Activated CD4-positive, alpha-beta T cell treated with anti-CD3 and anti-CD28 coated beads for 1 hour (primary cell): Measurements from ENCODE around the gene SHROOM3.

Source experiments
- DNase-seq: peaks from one replicate; pipeline ENCODE4 v3.0.0-alpha.2; 2020

Gene SHROOM3

DNA sequence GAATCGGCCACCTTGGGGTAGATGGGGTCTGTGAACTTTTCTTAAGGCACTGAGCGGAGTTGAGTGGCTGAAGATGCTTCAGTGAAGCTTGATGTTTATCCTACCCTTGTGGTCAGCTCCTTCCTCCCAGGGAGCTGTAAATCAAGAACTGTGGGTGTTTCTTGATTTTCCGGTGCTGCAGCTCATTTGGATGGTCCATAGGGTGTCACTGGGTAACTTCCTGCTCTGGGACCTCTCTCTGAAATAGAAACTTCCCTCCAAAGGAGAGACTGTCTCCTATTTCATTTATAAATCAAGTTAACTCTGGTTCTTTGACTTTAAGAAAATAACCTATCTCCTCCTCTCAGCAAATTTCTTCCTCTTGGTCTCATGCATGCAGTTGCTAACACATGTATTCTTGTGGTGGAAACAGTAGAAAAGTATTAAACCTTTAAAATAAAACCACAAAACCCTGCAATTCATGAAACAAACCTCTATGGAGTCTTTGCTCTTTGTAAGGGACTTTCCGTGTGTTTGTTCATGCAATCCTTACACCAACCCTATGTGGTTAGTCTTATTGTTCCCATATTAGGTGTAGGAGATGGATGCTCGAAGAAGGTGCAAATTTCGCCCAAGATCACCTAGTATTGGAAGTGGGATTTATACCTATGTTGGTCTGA lies 110.3 kb downstream of the SHROOM3 start:
- DNase-seq: no peak

DNA sequence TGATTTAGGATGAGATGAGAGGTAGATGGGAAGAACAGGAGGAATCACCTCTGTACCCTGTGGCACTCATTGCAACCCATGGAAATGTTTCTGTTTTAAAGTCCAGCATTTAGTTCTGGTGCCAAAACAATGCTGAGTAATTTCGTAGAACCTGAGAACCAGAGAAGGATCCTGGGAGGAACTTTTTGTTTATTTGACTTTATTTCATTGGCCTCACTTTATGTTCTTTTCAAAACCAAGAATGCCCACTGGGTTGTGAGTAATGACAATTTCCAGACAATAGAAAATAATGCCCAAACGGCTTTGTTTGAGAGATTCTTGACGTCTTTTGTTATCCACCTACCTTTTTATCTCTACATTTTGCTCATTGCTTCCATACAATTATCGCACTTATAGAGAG lies 111.3 kb downstream of the SHROOM3 start:
- no peak for DNase-seq

DNA sequence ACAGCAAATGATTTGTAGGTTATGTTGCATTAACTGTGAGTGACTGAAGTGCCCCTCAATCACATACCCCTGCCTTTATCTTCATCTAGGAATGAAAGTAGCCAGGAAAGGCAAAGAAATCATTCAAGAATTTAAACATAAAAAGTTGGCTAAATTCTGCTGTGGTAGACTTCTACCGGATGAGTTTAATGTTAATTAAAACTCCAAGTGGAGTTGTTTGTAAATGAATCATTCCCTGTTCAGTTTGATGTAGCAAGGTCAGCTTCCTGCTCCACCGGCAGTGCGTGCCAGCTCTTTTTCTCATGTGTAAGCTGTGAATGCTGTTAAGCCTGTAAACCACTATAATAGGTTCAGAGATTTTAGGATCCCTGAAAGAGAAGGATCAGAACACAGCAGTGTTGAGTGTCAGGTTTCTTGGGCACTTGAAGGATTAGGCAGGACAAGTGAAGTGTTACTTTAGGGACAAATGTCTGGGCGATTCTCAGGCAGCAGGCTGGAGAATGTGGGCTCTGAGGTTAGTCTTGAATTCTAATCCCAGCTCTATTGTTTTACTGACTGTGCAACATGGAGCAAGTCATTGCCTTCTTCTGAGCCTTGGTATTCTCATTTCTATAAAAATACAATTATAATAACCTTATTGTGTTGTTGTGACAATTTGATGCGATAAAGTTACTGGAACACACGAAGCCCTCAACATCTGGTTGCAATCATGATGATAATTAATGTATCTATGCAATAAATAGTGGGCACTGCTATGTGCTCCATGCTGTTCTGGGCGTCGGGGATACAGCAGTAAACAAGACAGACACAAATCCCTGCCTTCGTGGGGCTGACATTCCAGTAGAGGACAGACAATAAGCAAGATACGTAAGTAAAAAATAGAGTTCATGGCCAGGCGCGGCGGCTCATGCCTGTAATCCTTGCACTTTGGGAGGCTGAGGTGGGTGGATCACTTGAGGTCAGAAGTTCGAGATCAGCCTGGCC lies 112.0 kb downstream of the SHROOM3 start:
- DNase-seq: no peak

DNA sequence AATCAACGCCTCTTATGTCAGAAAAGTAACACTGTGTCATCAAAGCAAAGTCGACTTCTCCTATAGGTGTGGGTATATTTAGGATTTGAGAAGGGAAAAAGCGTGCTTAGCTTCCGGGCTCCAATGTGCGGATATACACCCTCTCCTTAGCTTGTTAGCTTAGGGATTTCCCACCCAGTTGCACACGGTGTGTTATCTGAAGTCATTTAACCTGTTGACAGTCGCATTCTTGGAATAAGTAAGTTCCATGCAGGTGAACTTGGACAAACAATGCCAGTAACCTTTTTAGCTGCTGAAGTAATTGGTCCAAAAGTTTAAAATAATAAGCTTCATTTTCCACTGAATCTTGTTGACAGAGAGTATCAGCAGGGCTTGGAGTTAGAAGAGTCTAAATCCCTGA lies 113.7 kb downstream of the SHROOM3 start:
- no peak for DNase-seq

DNA sequence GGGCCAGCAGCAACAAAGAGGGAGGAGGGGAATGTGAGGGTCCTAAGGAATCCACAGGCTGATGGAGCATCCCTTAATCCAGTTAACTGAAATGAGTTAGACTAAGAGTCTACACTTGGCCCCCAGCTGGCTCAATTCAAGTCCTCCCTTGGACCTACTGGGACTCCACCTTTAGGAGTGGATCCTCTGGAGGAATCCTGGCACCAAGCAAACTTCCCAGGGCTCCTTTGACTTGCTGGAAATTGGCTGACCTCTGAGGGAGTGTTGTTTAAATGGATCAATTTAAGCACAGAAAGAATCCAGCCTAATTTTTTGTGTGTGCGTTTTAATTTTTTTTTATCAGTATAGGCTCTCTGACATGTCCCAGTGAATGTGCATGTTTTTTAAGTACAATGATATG lies 114.7 kb downstream of the SHROOM3 start:
- no peak for DNase-seq

DNA sequence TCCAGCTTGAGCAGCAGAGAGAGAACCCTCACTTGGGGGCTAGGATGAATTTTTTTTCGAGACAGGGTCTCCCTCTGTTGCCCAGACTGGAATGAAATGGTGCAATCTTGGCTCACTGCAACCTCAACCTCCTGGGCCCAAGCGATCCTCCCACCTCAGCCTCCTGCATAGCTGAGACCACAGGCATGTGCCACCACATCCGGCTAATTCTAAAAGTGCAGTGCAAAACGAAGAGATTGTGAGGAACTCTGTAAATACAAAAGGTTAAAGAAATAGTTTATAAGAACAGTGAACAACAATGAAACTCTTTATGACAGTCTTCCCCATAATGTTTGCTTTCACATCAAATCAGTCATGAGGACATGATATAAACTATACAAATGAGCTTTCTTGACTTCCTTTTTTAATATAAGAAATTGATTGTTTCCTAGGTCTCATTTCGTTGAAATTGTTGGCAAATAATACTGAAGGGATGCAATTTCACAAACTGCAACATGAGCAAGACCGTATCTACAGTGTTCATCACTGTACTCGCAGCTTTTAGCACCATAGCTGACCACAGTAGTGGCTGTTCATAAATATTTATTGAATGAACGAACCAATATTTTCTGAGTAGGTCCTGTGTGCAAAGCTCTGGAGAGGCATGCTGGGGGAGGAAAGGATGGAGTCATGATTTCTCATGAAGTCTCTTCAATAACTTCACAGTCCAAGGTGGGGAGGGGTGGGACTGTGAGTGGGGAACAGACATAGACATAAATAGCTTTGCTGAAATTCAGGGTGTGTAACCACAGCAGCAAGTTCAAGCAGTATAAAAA lies 116.1 kb downstream of the SHROOM3 start:
- DNase-seq: no peak

DNA sequence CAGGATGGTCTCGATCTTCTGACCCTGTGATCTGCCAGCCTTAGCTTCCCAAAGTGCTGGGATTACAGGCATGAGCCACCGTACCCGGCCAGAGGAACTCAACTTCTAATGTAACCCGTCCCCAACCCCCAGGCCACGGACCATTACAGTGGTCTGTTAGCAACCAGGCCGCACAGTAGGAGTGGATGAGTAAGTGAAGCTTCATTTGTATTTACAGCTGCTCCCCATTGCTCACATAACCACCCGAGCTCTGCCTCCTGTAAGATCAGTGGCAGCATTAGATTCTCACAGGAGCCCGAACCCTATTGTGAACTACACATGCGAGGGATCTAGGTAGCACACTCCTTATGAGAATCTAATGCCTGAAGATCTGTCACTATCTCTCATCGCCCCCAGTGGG lies 119.6 kb downstream of the SHROOM3 start:
- no peak for DNase-seq

DNA sequence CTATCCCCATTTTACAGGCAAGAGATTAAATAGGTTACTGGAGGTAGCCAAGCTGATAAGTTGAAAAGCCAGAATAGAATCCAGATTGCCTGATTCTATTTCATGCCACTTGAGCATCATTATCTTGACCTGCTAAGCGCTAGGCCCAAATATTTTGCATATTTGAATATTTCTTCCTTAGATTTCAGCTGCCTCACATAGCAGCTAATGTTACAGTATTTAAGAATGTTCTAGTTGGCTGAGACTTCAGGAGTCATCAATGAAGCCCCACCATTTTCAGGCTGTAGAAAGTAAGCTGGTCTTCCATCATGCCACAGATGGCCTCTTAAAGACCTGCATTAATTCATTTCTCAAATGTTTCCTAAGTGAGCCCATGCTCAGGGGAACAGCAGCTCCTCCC lies 121.4 kb downstream of the SHROOM3 start:
- no peak for DNase-seq

DNA sequence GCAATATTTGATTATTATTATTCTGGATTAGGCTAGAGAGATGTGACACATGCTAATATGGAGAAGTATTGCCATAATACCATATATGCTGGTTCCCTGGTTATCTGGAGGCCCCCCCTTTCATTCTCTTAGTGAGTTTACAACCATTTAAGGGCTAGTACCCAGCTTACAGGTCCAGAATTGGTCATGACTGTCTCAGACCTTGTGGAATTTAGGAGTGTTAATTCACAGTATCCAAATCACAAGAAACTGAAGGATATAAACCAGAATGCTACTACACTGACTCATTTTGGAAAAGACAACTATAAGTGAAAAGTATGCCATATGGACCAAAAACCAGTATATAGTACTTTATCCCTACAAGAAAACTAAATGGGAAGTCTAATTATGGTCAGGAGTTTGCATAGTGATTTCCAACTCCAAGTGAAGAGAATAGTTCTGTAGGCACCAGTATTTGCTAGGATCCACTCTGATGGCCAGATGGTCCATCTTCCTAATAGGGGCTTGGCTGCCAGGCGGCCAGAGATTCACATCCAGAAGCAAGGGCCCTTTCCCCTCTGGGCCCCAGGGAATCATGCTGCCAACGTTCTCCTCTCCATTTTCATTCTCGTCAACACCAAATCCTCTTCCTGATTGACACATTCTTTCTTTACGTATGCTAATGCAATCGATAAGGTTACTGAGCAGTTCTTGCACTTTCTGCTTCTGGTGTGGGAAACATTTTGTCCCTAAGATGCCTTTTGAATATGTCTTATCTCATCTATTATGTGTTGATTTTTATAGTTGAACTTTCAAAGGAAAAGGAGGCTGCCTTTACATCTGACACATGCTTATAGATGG lies 123.6 kb downstream of the SHROOM3 start:
- DNase-seq: no peak

DNA sequence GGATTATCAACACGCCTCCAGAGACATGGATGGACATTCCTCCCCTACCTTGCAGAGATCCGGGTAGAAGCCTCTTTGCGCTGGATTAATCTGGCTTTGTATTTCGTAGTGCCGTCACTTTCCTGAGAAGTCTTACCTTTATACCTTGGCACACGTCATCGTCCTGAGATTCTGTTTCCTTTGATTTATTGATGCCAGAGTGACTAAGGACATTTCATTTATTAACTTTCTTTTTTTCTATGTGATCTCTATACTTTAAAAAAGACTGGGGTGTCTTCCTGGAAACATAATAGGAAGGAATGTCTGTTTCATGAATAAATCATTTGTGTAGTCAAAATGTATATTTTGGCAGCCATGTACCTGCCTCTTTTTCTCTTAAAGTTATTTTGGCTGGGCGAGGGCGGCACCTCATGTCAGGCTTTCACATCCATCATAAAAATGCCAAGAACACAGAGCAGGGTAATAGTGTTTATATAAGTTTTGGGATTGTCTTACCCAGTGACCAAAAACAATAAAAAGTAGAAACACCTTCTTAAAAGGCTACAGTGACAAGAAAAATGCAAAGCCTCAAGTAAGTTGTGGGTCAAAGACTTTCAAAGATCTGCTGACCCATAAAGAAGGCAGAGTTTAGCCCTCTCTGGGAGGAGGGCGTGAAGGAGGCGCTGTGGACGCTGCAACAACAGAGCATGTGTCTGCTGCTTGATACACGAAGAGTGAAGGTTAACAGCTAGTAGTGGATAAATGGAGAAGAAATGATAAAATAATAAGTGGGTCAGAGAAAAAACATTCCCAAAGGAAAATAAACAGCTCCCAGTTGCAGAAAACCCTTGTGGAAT lies 124.4 kb downstream of the SHROOM3 start:
- DNase-seq: no peak

DNA sequence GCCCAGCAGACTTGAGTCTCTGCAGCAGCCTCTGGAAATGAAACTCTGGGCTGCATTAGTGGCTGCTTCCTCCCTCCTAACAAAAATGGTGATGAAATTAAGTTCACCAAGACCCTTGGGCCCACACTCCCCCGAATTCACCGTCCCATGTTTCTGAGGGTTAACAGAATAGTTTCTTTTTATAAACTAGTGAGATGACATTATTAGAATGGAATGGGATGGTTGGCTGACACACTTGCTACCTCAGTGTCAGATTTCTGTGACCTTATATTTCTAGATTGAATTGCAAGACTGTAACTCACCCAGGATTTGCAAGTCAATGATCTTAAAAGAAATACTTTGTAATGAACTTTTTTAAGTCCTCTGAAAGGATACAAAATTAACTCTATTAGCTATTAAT lies 127.1 kb downstream of the SHROOM3 start:
- DNase-seq: no peak

DNA sequence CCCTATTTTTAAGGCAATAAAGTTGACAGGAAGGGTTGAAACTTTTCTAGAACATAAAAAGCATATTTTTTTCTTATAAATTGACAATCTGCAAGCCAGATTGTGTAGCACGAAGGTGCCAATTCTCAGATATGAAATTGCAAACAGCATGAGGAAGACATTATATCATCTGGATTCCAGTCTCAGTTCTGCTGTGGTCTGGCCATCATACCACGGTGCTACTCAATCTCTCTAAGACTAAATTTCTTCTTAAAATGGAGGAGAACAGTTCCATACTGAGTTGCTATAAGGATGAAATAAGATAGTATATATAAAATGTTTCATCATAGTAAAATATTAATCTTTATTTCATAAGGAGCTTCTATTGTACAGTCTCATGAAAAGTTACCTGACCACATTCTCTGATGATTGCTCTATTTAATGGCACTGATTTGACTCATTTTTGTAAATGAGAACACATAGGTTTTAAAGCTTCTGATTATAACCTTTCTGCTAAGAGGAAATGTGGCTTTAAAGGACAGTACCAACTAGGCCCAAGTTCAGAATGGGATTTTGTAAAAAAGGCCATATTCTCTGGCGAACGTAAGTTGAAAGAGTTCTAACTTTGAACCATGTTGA lies 127.9 kb downstream of the SHROOM3 start:
- no peak for DNase-seq

DNA sequence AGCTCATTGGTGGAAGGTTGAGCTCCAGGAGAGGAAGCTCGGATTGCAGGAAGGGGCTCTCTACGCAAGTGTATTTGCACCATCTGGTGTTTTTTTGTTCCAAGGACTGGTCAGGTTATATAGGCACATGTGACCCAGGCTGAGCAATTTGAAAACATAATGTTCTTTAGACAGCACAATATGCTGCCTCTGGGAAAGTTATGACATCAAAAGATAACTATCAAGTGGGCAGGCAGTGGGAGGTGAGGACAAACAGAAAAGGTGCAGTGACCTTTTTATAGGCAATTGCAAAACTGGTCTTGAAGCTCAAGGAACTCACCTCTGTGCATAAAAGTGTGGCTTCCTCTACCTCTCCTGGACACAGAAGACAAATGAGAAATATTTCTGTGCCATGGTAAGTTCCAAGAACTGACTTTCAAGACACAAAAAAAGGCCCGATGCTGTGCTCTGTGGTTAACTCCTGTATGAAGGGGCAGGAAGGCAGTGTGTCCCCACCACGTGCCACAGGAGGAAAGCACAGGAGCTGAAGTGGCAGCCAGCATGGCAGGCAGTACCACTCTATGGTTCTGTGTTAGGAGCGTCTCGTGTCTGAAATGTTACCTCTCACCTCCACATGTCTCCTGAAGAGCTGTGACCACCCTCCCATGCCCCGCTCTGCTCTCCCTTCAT lies 128.6 kb downstream of the SHROOM3 start:
- DNase-seq: no peak

DNA sequence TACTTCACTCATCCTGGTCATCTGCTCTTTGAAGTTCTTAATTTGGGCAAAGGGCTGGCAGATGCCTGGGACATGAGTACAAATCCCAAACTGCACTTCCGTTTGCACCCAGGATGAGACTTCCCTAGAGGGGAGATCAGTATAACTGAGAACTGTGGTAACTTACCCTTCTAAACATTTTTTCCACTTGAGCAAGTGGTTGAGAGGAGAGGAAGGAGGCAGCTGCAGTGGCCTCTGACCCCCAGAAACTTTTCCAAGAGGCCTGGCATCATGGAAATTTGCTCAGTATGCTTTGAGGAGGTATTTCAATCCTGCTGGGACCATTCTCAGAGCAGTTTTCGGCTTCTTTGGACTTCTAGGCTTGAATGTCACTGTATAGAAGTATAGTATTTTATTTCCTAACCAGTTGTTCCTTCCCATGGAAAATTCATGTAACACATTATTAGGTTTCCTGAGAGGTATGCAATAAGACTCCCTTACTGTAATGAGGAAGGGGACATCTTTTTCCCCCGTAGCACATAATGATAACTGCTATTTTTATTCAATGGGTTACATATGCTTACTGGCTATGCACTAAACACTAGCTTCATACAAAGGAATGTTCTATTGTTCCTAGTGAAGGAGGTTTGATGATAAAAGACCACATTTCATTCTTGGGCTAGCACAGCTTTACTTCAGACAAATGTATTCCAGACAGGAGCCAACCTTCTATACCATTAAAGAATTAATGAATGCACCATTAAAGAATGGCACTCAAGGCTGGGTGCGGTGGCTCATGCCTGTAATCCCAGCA lies 129.3 kb downstream of the SHROOM3 start:
- no peak for DNase-seq

DNA sequence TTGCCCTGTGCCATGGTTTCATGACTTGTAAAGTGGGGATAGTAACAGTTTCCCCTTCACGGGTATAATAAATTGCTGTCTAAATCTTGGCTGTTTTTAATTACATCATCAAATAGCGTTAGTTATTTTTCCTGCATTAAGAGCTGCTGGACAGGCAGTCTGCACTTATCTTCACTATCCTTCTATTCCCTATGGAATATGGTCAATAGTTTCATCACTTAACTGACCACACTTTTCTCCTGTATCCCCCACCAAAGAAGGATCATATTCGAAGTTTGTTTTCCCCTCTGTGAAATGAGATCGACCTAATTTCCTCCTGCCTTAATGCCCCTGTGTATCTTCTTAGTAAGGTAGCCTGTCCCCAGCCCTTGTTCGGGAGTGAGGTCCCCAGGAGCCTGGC lies 133.2 kb downstream of the SHROOM3 start:
- DNase-seq: no peak

DNA sequence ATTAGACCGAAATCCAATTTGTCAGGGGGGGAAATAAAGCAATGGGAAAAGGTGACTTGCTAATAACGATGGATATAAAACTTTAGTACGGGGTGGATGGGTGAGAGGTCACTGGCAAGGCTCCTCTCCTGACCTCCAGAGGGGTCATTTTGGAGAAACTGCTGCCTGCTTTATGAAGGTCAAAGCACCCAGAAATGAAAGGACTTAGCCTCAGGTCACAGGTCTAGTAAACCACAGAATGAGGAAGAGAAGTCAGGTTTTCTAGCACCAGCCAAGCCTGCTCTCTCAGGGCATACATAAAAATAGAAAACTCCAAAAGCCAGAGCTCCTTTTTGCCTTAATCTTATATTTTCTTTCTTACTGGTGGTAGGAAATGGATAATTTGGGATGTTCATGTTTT lies 134.2 kb downstream of the SHROOM3 start:
- no peak for DNase-seq

DNA sequence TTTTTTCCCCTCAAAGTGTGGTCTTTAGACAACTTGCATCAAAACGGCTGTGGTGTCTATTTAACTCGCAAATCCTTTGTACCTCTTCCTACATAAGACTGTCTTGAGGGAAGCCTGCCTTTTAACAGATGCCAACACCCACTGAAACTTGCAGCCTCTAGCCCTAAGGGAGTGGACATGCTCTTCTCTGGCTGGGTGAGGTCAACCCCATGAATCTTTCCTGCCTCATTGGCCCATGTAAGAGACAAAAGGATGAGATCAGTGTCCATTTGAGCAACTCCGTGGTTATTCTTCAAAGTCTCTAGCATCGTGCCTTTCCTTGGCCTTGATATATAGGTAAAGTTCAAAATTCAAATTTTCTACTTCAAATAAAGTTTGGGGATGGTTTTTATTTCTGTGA lies 134.7 kb downstream of the SHROOM3 start:
- no peak for DNase-seq

DNA sequence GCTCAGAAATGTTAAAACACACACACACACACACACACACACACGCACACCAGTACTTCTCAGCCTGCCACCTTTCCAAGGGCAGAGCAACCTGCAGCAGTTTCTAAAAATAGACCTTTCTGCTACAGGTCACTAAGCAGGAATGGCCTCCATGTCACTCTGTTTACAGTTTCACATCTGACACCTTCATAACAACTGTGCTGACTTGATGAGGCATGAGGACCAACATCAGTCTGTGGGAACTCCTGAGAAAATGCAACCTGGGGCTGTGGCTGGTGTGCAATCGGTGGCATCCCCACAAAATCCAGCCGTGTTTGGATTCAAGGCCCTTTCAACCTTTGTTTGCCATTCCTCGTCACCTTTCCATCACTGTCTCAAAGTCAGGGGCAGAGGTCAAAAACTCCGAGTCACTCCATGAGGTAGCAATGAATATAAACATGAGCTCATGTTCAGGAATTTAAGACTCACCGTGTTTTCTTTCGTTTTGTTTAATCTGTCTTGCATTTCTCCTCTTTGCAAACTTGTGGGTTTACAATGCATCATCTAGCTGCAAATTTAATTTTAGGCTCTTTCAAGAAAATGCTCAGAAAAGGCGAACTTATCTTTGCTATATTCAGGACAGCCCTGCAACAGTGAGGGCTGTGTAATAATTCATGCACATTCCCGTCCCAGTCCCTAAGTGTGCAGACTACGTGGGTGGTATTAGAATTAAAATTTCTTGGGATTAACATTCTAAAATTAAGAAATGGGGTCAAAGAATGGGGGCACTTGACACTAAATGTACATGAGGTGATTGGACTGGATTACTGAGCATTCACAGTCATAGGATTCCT lies 135.3 kb downstream of the SHROOM3 start:
- DNase-seq: no peak

DNA sequence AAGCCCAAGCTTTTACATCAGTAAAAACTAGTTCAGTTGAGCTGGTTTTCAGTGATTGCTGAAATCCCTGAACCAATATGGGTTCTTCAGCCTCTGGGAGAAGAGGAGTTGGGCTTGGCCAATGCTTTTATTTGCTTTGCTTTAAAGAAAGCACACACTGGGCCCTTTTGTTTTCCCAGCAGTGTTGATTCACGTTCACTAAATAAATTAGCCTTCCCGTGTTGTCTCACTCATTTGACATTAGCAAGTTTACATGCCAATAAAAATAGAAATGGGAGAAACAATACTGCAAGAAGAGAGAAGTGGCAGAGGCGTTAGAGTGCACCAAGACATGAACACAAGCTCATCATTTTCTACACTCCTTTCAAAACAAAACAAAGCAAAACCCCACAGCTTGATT lies 136.2 kb downstream of the SHROOM3 start:
- no peak for DNase-seq
